DMS153 treated with DMSO at 0.1 percent for 48 hours (cell line): ENCODE results near the gene EPDR1.
"Not testable (repeated sequence)": the region's sequence is repeated elsewhere in the genome, so short reads cannot be mapped to it uniquely, and the experiment has no call there.

Experiments used
- DNase-seq: peaks from one replicate; lab custom pipeline; 2025; ENCODE audit not compliant: unreplicated experiment; lab: John Stamatoyannopoulos, UW

Gene EPDR1

DNA sequence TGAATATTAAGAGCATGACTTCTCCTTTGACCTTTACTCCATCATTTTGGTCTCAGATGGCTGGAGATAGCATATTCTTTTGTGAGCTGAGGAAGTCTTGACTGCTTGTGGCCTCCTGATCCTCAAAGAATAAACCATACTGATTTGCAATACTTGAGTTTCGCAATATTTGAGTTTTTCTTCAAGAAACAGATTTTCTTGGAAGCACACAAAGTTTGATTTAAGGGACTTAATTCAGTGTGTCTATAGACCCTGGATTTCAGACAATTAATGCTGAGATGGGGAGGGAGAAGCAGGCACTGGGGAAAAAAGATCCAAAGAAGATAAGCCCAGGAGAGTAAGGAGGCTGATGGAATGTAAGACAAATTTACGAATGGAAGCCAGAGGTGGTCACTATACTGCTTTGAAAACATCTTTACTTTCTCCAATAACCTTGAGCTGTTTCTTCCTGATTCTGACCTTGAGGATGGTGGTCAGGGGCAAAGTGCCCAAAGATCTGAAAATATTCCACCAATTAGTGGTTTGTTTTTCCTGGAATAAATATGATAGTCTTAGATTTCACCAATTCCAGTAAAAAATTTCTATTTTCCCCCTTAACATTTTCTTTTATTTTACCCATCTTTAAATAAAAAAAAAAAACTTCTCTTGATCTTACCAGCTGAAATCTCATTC, 7.5 kb downstream of the EPDR1 start:
- DNase-seq, result no peak

DNA sequence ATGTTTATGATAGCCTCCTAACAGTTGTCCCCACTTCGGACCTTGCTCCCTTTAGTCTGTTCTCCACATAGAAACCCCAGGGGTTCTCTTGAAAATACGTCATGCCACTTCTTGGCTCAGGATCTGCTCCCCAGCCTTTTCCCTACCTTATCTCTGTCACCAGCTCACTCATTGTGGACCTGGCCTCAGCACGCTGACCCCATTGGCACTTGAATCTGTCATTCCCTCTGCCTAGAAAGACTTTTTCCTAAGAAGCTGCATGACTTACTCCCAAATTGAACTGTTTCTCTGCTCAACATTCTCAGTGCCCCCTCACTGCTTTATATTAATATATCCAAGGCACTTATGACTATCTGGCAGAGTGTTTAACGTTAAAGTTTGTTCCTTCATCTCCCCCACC, 8.4 kb downstream of the EPDR1 start:
- no peak for DNase-seq

DNA sequence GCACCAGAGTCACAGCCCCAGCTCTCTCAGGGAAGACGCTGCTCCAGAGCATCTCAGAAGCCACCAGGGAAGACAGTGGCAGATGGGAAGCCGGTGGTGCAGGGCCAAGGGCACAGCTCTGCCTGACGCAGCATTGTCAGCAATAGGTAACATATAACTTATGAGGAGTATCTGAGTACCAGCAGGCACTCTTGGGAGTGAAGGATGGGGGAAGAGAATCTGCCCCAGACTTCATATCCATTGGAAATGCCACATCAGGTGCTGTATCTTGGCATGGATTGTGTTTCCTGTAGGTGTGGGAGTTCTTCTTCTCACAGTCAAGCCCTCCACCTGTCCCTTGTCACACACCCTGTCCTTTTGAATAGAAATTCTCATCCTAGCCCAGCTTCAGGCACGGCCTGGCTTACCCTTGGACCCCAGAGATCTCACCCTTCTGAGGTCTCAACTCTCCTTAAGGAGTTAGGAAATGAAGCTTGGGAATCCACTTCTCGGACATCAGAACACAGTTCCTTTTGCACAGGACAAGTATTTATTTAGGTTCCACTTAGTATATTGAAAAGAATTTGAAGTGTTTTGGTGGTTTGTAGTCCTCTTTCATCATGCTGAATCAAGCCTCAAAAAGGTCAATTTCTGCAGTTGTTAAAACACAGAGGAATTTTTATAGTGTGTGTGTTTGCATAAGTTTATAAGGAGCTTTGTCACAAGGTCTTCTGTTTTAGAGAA, 9.9 kb downstream of the EPDR1 start:
- no peak for DNase-seq

DNA sequence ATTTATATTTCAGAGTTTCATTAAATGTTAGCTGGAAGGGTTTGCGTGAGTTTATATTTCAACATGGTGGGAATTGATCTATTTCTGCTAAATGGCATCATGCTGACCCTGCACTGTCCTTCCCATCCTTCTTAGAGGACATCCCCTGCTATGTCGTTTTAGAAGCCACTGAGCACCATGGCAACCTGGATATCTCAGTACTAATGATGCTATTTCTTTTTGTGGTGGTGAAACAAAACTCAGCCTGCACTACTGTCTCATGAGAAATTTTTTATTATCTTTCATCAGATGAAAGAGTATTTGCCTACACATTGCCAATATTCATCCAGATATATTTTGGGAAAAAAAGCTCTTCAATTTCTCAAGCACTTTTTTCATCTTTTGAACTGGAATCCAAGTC, 12.1 kb downstream of the EPDR1 start:
- no peak for DNase-seq

DNA sequence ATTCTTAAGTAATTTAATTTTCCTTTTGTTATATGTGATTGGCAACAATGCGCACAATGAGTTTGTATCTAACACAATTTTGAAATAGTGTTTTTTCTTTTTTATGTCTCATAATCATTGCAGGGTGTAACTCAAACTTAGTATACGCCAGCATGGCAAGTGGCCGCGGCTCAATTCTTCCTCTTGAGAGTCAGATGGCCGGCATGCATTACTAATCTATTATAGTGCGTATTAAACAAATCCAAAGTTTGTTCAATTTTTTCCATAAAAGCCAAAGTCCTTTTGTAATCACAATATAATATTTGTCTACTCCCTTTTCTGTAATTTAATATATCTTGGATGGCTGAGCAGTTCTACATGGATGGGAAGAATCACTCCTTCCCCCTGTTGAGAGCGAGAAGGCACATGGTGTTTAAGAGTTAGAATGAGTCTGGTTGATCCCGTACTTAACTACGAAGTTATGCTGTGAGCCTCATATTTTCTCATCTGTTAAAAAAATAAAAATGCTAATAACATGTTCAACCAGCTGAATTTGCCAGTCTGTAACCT, 12.7 kb downstream of the EPDR1 start:
- no peak for DNase-seq

DNA sequence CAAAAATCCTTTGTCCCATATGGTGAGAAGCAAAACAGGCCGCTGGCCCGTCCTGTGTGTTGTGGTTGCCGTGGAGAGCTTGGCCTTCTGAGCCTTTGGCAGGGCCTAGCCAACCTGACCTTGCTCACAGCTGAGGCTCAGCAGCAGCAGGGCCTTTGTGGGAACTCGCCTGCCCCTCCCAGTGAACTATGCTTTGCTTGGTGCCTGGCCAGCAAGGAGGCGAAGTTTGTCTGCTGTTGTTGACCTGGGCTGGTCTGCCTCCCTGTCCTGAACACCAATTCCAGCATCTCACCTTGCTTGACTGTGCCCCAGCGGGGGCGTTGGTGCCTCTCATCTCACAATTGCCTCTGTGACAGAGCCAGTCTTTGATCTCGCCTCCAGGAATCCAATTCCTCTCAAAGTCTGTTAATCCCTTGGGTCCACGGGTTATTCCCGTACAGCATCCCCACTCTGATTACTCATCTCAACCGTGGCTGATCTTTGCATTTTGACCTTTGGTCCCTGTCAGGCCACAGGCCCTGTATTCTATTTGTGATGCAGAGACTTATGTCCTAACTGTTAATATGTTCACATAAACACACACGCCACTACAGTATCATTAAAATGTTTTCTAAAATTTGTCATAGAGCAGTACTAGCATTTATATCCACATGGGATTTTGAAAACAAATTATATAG, 22.6 kb downstream of the EPDR1 start:
- no peak for DNase-seq

DNA sequence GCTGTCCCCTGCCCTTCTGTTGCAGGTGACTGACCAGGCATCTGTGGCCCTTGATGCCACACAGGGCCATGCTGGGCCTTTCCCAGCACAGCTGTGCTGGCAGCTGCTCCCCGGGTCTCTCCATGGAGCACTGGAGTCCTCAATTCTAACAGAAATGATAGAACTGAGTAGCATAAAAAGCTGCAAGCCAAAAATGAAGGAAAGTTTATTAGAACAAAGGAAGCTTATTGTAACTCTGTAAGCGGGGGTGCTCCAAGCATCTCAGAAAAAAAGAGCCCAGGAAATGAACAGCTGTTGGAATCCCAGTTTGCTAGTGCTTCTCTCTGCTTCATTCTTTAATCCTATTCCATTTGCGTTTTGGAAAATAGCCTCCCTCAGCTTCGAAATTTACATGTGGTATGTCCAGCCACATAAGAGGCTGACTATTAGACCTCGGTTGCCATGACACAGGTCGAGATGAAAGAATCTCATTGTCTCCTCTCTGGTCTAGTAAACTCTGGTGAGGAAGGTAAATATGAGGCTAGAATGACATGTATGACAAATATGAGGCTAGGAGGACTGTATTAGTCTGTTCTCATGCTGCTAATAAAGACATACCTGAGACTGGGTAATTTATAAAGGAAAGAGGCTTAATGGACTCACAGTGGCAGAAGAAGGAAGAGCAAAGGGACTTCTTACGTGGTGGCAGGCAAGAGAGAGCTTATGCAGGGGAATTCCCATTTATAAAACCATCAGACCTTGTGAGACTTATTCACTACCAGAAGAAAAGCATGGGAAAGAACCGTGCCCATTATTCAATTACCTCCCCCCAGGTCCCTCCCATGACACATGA, 23.7 kb downstream of the EPDR1 start:
- no peak for DNase-seq

DNA sequence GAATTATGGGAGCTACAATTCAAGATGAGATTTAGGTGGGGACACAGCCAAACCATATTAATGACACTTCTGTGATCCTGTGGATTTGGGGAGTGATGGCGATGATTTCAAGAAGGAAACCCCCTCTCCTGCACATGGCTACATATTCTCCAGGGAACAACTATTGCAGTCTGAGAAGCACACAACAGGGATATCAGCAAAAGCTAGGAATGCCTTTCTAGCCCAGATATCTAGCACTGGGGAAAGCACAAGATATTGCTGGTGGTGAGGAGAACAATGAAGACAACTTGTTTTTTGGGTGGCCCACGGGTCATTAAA, 24.3 kb downstream of the EPDR1 start:
- no peak for DNase-seq

DNA sequence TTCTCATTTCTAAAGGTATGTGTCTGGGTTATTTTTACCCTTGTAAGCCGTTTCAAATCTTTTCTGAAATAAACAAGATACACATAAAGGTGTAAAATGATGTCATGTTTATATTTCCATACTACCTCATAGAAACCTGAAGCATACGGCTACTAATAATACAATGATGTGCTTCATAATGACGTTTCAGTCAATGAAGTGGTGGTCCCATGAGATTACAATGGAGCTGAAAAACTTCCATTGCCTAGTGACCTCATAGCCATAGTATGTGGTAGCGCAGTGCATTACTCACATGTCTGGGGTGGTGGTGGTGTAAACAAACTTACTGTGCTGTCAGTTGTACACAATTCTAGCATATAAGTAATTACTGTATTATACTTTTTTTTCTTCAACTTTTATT, 24.9 kb downstream of the EPDR1 start:
- no peak for DNase-seq

DNA sequence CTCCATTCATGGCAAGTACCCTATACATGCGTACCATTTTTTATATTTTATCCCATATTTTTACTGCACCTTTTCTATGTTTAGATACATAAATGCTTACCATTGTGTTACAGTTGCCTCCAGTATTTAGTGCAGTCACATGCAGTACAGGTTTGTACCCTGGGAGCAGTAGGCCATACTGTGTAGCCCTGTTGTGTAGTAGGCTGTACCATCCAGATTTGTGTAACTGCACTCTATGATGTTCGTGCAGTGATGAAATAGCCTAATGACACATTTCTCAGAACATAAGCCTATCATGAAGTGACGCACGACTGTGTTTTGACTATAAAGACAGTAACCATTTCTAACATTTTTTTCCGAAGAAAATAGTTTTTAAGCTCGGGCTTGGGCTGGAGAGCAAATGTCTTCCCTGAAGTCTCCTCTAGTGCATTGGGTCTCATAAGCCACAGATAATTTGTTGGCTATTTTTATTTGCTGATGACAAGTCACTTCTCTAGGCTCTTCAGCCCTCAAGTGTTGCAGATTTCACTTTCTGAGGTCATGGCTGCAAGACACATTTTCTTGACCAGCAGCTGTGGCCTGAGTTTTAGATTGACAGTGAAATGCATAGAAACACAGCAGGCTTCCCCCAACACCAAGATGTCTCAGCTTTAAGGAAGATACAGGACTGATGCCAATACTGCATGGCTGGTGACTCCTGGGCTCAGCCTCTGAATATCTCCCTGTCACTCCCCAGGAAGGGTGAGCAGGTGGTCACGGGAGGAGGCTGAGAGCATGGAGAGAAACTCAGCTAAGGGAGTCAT, 26.9 kb downstream of the EPDR1 start:
- DNase-seq, result no peak

DNA sequence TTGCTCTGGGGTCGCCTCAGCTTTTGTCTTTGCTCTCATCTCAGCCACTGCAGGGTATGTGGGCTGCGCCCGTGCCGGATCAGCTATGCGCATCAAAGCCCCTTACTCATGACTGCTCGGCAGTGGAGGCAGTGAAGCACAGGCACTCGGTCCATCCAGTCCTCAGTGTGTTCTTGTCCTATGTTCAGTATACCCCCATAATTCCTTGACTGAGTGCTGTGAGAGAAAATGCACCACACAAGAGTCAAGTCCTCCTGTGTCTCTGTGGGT, 27.4 kb downstream of the EPDR1 start:
- no peak for DNase-seq

DNA sequence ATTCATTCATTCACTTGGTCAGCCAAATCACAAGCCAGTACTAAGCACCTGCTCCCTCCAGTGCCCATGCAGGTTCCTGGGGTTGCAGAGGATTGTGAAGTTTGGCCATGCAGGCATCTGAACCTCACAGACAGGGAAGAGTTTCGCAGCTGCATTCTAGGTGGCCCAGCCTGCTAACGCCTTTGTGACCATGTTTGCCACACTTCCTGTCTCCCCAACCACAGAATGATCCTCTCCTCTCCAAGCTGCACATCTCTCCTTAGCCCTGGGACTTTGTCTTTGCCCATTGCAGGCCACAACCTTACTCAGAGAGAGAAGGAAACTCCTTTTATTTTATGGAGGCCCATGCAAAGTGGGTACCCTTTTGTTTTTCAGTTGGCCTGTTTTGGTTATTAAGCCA, 31.8 kb downstream of the EPDR1 start:
- no peak for DNase-seq

DNA sequence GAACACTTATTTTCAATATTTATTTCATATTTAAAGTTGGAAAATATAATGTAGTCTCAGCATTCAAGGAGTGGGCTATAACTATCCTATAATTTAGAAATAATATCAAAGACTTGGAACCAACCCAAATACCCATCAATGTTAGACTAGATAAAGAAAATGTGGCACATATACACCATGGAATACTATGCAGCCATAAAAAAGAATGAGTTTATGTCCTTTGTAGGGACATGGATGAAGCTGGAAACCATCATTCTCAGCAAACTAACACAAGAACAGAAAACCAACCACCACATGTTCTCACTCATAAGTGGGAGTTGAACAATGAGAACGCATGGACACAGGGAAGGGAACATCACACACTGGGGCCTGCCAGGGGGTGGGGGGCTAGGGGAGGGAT, 33.8 kb downstream of the EPDR1 start:
- not testable (repeated sequence) for DNase-seq

DNA sequence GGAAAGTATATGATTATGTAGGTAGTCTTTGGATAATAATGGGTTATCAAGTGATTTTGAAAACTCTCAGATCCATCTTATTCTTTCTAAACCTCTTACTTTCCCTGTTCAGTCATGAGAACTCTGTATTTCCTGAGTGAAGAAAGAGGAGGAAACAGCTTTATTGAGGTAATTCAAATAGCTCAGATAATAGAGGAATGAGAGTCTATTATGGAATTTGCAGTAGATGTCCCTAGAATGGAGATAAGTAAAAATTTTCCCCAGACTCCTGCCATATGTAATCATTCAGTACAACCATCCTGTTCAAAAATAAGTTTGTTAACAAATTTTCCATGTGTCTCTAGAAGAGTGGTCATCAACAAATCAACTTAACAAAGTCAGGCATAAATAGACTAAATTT, 36.4 kb downstream of the EPDR1 start:
- DNase-seq, result no peak

DNA sequence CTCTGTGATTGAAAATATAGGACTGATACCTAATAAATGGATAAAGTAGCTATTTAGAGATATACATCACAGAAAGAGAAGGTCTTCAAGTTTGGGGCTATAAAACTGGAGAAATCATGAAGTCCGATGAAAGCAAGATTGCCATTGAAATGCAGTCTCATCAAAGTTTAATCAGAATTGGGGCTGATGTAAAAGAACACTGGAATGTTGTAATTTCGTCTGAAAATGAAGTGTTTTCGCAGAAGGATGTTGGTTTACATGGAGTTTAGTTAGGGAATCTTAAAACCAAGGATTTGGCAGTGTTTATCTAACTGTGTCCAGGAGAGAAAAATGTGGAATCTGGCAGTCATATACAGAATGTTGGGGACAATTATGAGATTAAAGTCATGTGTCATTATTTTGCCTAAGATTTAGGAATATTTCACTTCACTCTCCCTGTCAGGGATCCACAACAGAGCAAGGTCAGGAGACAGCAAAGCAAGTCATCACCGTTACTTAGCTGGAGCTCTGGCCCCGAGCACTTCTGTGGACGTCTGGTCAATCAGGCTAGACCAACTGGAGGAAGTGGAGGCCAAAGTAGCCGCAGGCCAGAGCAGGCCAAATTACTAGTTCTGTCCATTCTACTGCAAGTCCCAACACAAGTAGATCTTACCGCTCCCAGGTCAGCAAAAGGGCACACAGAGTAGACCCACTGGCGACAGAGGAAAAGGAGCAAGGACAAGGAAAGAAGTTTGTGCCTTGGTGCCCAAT, 37.0 kb downstream of the EPDR1 start:
- DNase-seq, result no peak

DNA sequence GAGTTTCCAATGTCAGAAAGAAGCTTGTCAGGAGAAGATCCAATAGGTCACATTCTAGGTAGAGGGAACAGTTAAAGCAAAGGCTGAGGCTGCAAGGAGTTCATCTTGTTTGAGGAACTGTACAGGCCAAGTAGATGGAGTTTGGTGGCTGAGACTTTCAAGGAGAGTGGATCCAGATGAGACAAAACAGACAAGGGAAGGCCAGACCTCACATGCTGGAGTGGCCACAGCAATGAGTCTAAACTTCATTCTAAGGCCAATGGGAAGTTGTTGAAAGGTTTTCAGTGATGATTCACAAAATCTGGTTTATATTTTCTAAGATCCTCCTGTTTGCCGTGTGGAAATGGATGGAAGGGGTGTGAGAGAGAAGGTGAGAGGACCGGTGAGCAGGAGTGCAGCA, 40.0 kb downstream of the EPDR1 start:
- DNase-seq, result no peak

DNA sequence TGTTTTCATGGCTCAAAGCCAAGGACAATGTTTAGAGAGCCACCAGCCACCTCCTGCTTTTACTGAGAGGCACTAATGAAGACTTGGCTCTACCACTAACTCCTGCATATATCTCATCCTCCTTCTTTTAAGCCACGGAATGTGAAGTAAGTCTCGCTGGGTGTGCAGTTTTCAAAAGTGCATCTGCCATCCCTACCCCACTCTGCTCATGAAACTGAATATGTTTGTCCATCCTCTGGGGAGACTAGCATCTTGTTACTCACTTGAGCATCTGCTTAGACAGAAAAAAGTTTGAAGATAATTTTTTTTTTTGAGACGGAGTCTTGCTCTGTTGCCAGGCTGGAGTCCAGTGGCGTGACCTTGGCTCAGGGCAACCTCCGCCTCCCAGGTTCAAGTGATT, 40.8 kb downstream of the EPDR1 start:
- no peak for DNase-seq

DNA sequence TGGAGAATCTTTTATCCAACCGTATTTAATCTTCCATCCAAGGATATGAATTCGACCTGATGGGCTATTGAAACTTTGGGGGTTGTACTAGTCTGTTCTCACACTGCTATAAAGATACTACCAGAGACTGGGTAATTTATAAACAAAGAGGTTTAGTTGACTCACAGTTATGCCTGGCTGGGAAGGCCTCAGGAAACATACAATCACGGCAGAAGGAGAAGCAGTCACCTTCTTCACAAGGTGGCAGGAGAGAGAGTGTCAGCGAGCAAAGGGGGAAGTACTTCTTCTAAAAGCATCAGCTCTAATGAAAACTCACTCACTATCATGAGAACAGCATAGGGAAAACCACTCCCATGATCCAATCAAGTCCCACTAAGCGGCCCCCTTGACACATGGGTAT, 43.8 kb downstream of the EPDR1 start:
- DNase-seq, result no peak

DNA sequence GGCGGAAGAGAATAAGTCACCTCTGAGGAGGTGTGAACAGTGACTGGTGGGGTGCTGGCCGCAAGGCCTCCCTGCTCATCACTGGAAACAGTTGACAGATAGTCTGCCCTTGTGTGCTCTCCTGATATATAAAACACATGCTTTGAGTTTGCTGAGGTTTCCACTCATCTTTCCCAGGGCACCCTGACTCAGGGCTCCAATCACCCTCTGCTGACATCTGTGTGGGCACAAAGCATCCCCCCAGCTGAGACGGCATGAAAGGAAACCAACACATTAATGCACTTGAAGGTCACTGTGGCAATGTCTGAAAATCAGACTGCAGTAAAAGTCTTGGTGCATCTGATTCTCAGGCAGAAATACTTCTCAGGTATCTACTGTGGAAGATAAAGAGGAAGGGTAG, 49.8 kb downstream of the EPDR1 start:
- no peak for DNase-seq

DNA sequence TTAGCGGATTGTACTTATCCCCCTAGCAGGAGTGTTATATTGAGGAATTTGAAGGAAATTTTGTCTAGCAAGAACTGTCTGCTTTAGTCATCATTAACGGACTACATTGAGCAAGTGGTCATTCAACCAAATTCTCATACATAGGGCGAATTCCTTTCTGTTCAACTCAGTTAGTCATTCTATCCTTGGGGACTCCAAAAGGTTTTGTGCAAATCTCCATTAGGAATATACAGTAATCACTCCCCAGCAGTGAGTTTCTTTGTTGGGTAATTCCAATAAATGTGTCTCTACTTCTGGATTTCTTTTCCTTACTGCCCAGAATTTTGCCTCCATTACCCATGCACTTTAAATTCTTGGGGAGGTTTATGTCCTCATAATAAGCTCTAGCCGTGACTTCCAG, 51.1 kb downstream of the EPDR1 start:
- DNase-seq, result no peak
